NB4 (cell line): ENCODE data around the gene CADM1.

Experiments
- DNase-seq: peaks from one replicate; pipeline ENCODE4 v3.0.0; 2010; ENCODE audit warnings: low read depth
- H3K4me3 ChIP-seq: one replicate; pipeline ENCODE4 v1.5.1; 2011; ENCODE audit warnings: mild to moderate bottlenecking, low read depth, low read length, moderate library complexity
- MYC ChIP-seq: IDR thresholded peaks from 2 replicates; pipeline ENCODE4 v1.6.1; 2011; ENCODE audit warnings: low read depth, low read length
- POLR2A ChIP-seq: IDR thresholded peaks from 2 replicates; pipeline ENCODE4 v1.6.1; 2011; ENCODE audit warnings: mild to moderate bottlenecking; ENCODE audit not compliant: insufficient read length; ENCODE audit errors: extremely low read depth
- TF ChIP-seq, protein P1 (sequence below): IDR thresholded peaks from 2 replicates; pipeline ENCODE4 v1.6.1; 2011; ENCODE audit warnings: low read depth, low read length
- TF ChIP-seq, protein P2 (sequence below): IDR thresholded peaks from one replicate; pipeline ENCODE4 v1.5.1; 2012; ENCODE audit warnings: low read depth, low read length

The CADM1 gene

DNA sequence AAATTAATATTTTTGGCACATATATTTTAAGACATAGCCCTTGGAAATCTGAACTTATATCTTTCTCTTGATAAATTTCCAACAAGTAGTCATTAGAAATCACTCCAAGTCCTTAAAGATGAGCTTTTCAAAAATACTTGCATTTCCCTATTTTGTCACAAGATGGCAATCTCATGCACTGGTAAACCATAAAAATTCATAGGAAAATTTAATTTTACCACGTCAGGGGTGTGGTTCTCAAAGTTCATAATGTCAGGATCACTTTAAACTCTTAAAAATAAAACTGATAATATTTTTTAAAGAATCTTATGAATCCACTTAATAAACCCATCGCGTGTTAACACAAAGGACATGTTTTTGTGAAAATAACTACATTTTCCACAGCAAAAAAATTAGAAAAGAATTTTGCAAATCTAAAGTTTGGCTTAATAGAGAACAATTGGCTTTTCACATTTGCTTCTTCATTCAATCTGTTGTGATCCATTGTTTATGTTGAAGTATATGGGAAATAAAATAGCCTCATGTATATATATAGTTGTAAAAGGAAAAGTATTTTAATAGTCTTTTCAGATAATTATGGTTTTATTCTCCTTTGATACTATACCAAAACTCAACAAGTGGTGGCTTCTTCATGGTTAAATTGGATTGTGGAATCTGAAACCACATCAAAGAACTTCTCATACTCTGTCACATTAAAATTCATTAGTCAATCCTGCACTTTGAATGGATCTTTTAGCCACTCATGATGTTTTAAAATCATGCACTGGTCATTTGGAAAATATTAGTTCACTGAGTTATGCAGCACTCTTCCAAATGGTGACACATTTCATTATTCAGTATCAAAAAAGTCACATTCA, 169.1 kb downstream of the CADM1 start:
- TF ChIP-seq, protein P1, sequence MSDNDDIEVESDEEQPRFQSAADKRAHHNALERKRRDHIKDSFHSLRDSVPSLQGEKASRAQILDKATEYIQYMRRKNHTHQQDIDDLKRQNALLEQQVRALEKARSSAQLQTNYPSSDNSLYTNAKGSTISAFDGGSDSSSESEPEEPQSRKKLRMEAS = no peak
- TF ChIP-seq, protein P2, sequence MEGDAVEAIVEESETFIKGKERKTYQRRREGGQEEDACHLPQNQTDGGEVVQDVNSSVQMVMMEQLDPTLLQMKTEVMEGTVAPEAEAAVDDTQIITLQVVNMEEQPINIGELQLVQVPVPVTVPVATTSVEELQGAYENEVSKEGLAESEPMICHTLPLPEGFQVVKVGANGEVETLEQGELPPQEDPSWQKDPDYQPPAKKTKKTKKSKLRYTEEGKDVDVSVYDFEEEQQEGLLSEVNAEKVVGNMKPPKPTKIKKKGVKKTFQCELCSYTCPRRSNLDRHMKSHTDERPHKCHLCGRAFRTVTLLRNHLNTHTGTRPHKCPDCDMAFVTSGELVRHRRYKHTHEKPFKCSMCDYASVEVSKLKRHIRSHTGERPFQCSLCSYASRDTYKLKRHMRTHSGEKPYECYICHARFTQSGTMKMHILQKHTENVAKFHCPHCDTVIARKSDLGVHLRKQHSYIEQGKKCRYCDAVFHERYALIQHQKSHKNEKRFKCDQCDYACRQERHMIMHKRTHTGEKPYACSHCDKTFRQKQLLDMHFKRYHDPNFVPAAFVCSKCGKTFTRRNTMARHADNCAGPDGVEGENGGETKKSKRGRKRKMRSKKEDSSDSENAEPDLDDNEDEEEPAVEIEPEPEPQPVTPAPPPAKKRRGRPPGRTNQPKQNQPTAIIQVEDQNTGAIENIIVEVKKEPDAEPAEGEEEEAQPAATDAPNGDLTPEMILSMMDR = peak; percentile 15
- peak; percentile 33 for DNase-seq
- no peak overlapping the region for H3K4me3 ChIP-seq

DNA sequence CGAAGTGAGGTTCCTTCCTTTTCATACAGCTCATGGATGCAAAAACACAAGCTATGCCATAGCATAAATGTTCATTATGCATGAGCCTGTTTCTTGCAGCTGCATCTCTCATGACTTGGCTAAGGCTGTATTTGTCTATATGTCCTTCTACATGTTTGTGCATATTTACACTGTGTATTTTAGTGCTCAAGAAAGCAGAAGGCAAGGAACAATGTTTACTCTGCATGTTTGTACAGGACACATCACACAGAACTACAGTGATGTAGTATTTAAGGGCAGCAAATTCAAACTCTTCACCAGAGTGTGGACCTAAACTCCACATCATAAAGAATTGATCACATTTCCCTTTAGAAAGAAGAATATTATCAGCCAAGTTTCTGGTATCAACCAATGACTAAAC, 170.3 kb downstream of the CADM1 start:
- TF ChIP-seq, protein P2 = no peak
- TF ChIP-seq, protein P1 = no peak
- no peak for TF ChIP-seq MYC
- TF ChIP-seq POLR2A = no peak
- no peak for DNase-seq
- no peak overlapping the region for H3K4me3 ChIP-seq

DNA sequence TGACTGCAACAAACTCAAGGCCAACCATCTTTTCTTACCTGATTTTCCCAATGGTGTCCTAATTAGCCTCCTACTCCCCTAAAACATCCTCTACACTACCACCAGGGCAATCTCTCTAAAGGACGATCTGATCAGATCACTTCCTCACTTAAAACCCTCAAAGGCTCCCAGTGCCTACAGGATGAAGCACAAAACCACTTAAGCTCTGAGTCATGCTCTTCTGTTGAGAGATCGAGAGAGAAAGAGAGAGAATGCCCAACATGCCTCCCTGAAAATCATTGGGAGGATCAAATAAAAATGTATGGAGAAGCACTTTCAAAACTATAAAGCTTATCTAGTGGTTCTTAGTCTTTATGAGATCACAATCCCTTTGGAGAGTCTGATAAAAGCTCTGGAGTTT, 171.1 kb downstream of the CADM1 start:
- H3K4me3 ChIP-seq = no peak overlapping the region
- DNase-seq = peak; percentile 11
- TF ChIP-seq, protein P1 = no peak
- TF ChIP-seq, protein P2 = no peak
- no peak for TF ChIP-seq POLR2A
- TF ChIP-seq MYC = no peak

DNA sequence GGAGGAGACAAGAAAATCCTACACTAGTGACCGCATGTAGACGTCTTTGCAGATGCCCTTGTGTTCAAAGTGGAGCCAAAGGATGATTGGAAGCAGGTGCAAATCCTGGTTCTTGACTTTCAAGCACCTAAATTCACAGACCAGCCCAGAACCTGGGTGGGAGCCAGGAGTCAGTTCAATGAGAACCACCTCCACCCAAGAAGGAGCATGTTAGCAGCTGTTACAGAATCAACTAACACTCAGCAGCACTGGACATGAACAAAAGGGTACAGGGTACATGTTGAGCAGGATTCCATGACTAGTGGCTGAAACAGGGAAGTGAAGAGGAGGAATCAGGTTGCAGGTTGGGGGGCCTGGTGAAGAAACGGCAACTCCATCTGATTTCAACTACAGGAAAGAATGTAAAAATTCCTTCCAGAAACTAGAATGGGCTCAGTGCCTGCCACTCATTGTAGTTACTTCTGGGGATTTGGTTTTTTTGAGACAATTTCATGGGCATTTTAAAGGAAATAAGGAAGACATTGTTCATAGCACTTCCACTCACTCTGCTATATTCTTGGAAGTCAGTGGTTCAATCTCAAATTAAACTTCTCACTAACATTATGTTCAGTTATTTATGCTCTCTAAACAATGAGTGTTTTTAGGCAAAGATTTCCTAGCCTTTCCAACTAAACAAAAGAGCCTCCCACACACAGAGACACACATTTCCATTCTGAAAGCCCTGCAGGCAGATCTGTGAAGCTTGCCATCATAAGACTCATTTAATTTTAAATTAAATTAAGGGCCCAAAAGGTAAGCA, 173.3 kb downstream of the CADM1 start:
- no peak for DNase-seq
- TF ChIP-seq, protein P1 = no peak
- no peak overlapping the region for H3K4me3 ChIP-seq

DNA sequence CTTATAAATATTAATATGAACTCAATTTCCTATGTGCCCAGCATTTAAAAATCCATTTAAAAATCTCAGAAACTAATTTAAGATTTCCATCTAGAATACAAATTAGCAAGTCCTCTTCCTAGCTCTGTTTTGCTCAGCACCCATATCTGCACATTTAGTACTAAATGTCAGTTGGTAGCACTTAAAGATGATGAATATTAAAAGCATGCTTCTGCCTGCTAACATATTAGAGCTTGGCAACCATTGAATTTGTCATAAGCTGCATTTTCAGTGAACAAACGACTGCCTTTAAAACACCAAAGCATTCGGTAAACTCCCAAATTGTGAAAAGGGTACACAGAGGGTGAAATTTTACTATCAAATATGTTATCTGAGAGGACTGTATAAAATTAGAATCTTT, 177.7 kb downstream of the CADM1 start:
- H3K4me3 ChIP-seq = no peak overlapping the region
- DNase-seq = no peak
- TF ChIP-seq, protein P1 = no peak
- TF ChIP-seq POLR2A = no peak
- TF ChIP-seq, protein P2 = no peak
- no peak for TF ChIP-seq MYC

DNA sequence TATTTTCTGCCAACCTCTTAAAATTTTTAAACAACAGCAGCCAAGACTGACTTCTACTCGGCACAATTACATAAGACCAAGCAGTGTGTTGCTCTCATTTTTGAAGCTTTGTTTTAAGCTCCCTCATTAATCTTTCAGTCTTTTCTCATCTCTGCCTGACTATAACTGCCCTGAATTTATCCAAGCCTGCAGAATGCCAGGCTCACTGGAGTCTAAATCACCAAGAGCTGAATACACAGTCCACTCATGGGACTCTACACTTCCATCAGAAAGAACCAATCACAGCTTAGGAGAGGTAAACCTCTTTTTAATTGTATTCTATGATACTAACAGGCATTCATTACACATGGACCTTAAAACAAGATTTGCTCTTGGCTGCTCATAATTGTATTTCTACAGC, 178.7 kb downstream of the CADM1 start:
- DNase-seq = no peak
- no peak overlapping the region for H3K4me3 ChIP-seq
- TF ChIP-seq, protein P2 = no peak
- TF ChIP-seq, protein P1 = no peak
- TF ChIP-seq POLR2A (no peak), MYC (no peak)
